ENCODE measurements around the gene CHKA.

Gene CHKA

GRCh38 chr11:68140496-68141245 lies 19.5 kb upstream of the CHKA start:
- Histone ChIP-seq H3K4me2 (ENCODE audit: low read depth, low read length, poor library complexity, severe bottlenecking) (peak overlapping the region; percentile 50), H4K20me1 (ENCODE audit: insufficient read depth, low read length, poor library complexity, severe bottlenecking) (no peaks in the 10 kb centered on the region), H3K9me2 (replicated peaks; ENCODE audit: low read depth, low read length) (no peaks in the 10 kb centered on the region), H2AFZ (ENCODE audit: low read length) (no peak overlapping the region), H3K9me3 (ENCODE audit: insufficient read depth, low read depth, low read length) (no peaks in the 10 kb centered on the region), H3K4me3 (ENCODE audit: low read length, poor library complexity, severe bottlenecking) (no peak overlapping the region), H3K4me1 (ENCODE audit: insufficient read depth, low read length, poor library complexity, severe bottlenecking) (peaks cover 38% of the 10 kb centered on the region), H3F3A (ENCODE audit: low read depth) (no peaks in the 10 kb centered on the region), H3K79me2 (ENCODE audit: insufficient read depth, low read length) (no peaks in the 10 kb centered on the region), H3K36me3 (ENCODE audit: insufficient read depth, low read length) (no peaks in the 10 kb centered on the region), H3K9ac (ENCODE audit: low read depth, low read length, poor library complexity, severe bottlenecking) (peak overlapping the region; percentile 54), H3K27me3 (ENCODE audit: insufficient read depth, low read length, poor library complexity, severe bottlenecking) (no peaks in the 10 kb centered on the region)
- TF ChIP-seq EZH2phosphoT487 (IDR thresholded peaks at IDR 0.05; ENCODE audit: borderline replicate concordance) (no peak), CTCF (conservative IDR thresholded peaks at IDR 0.05; ENCODE audit: low read length) (no peak)

DNA sequence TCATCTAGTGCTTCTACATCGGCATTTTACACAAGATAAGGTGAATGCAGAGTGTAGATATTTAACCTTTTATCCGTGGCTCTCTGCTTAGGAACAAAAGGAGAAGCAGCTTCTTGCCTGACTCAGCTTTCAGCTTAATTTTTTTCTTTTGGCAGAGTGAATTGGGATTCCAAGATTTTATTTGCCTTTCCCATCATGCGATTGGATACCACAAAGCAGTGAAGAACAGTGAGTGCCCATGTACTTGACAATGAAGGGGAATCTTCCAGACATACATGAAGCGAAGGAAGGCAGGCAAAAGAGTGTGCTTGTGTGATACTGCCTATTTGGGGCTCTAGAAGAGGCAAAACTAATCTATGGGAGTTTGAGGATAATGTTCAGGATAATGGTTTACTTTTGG lies 17.0 kb upstream of the CHKA start:
- Histone ChIP-seq H3K27me3 (ENCODE audit: insufficient read depth, low read length, poor library complexity, severe bottlenecking) (no peaks in the 10 kb centered on the region), H3K4me1 (ENCODE audit: insufficient read depth, low read length, poor library complexity, severe bottlenecking) (peaks cover 30% of the 10 kb centered on the region), H3K4me2 (ENCODE audit: low read depth, low read length, poor library complexity, severe bottlenecking) (no peak overlapping the region), H3K4me3 (ENCODE audit: low read length, poor library complexity, severe bottlenecking) (no peak overlapping the region), H2AFZ (ENCODE audit: low read length) (no peak overlapping the region), H3K9me3 (ENCODE audit: insufficient read depth, low read depth, low read length) (0 out of 2 replicates have a peak, but pooled peaks cover 4% of the 10 kb centered on the region), H3K79me2 (ENCODE audit: insufficient read depth, low read length) (no peaks in the 10 kb centered on the region), H3K36me3 (ENCODE audit: insufficient read depth, low read length) (no peaks in the 10 kb centered on the region), H4K20me1 (ENCODE audit: insufficient read depth, low read length, poor library complexity, severe bottlenecking) (no peaks in the 10 kb centered on the region), H3K9ac (ENCODE audit: low read depth, low read length, poor library complexity, severe bottlenecking) (no peak overlapping the region), H3K9me2 (replicated peaks; ENCODE audit: low read depth, low read length) (no peaks in the 10 kb centered on the region), H3F3A (ENCODE audit: low read depth) (no peaks in the 10 kb centered on the region)
- TF ChIP-seq EZH2phosphoT487 (IDR thresholded peaks at IDR 0.05; ENCODE audit: borderline replicate concordance), result no peak
- no peak for TF ChIP-seq CTCF (conservative IDR thresholded peaks at IDR 0.05; ENCODE audit: low read length)

GRCh38 chr11:68137833-68138232 lies 16.6 kb upstream of the CHKA start:
- Histone ChIP-seq H3K4me3 (ENCODE audit: low read length, poor library complexity, severe bottlenecking) (no peak overlapping the region), H3K9me3 (ENCODE audit: insufficient read depth, low read depth, low read length) (0 out of 2 replicates have a peak, but pooled peaks cover 4% of the 10 kb centered on the region), H3F3A (ENCODE audit: low read depth) (no peaks in the 10 kb centered on the region), H3K4me1 (ENCODE audit: insufficient read depth, low read length, poor library complexity, severe bottlenecking) (peaks cover 26% of the 10 kb centered on the region), H3K36me3 (ENCODE audit: insufficient read depth, low read length) (no peaks in the 10 kb centered on the region), H3K9me2 (replicated peaks; ENCODE audit: low read depth, low read length) (no peaks in the 10 kb centered on the region), H2AFZ (ENCODE audit: low read length) (no peak overlapping the region), H3K9ac (ENCODE audit: low read depth, low read length, poor library complexity, severe bottlenecking) (no peak overlapping the region), H3K79me2 (ENCODE audit: insufficient read depth, low read length) (no peaks in the 10 kb centered on the region), H4K20me1 (ENCODE audit: insufficient read depth, low read length, poor library complexity, severe bottlenecking) (no peaks in the 10 kb centered on the region), H3K27me3 (ENCODE audit: insufficient read depth, low read length, poor library complexity, severe bottlenecking) (no peaks in the 10 kb centered on the region), H3K4me2 (ENCODE audit: low read depth, low read length, poor library complexity, severe bottlenecking) (no peak overlapping the region)
- TF ChIP-seq CTCF (conservative IDR thresholded peaks at IDR 0.05; ENCODE audit: low read length), result no peak
- no peak for TF ChIP-seq EZH2phosphoT487 (IDR thresholded peaks at IDR 0.05; ENCODE audit: borderline replicate concordance)
